Colon (tissue), 2 donors: ENCODE results near the gene POC1B.

Source experiments
- FAIRE-seq: peaks from 2 replicates; lab custom pipeline; 2012; peaks lifted over from hg19 to GRCh38; lab: Jason Lieb, UNC
- donor health status: control.
- donor health status: control.

The POC1B gene

GRCh38 chr12:89539426-89540223 lies 13.8 kb upstream of the POC1B start:
- FAIRE-seq: no peak

GRCh38 chr12:89538897-89539296 lies 13.1 kb upstream of the POC1B start:
- FAIRE-seq: no peak

GRCh38 chr12:89537389-89537788 lies 11.5 kb upstream of the POC1B start:
- no peak for FAIRE-seq

GRCh38 chr12:89529738-89530137 lies 3.9 kb upstream of the POC1B start:
- peak; percentile 5 for FAIRE-seq

- no peak for FAIRE-seq
Observed at GRCh38 chr12:89528434-89528833, 2.6 kb upstream of the POC1B start.

- FAIRE-seq: no peak
Observed at GRCh38 chr12:89525305-89525823, 483 bp downstream of the POC1B start.

GRCh38 chr12:89524541-89525304 lies 1.1 kb downstream of the POC1B start, which contains the start of gene GALNT4:
Gene GALNT4, minus strand, starts transcription at chr12:89524796. Its CDS starts 247 bp downstream, at chr12:89524549.
- FAIRE-seq: no peak

GRCh38 chr12:89523843-89524540 lies 1.9 kb downstream of the POC1B start:
- FAIRE-seq: no peak

GRCh38 chr12:89523393-89523792 lies 2.5 kb downstream of the POC1B start:
- FAIRE-seq: no peak

GRCh38 chr12:89521364-89522223 lies 4.3 kb downstream of the POC1B start:
- FAIRE-seq: no peak

- FAIRE-seq: no peak
Observed at GRCh38 chr12:89517720-89518119, 8.1 kb downstream of the POC1B start.

GRCh38 chr12:89516633-89517032 lies 9.2 kb downstream of the POC1B start:
- FAIRE-seq: no peak

GRCh38 chr12:89514751-89515150 lies 11.1 kb downstream of the POC1B start:
- no peak for FAIRE-seq

- FAIRE-seq: no peak
Observed at GRCh38 chr12:89513544-89513943, 12.3 kb downstream of the POC1B start.

GRCh38 chr12:89507015-89507824 lies 18.6 kb downstream of the POC1B start:
- FAIRE-seq: peak; percentile 94

- no peak for FAIRE-seq
Observed at GRCh38 chr12:89506050-89506449, 19.8 kb downstream of the POC1B start.

- FAIRE-seq: no peak
Observed at GRCh38 chr12:89504560-89505346, 21.1 kb downstream of the POC1B start.

GRCh38 chr12:89501793-89502192 lies 24.1 kb downstream of the POC1B start:
- no peak for FAIRE-seq

- FAIRE-seq: no peak
Observed at GRCh38 chr12:89499857-89500256, 26.0 kb downstream of the POC1B start.

GRCh38 chr12:89497467-89497866 lies 28.4 kb downstream of the POC1B start:
- no peak for FAIRE-seq
